Renal cortex interstitium (tissue), 11 donors: ENCODE results near the gene TSPAN11. TPM values are rescaled to one million over a fixed set of nuclear protein-coding genes. Genes with fewer than 3 reads are reported as not detected.

Experiments
- DNase-seq, 11 donors: peaks; one replicate each; pipeline ENCODE4 v3.0.0-alpha.2; 2013; ENCODE audit warnings: low read depth in 9 of 11, low spot score in 4 of 11; ENCODE audit errors: extremely low read depth in 1 of 11
- polyA plus RNA-seq, 3 donors: library from polyadenylated mRNA; unstranded; fragments of 120-200 nt; gene quantifications; one replicate each; pipeline ENCODE4 v1.2.1, GENCODE V29; 2013; ENCODE audit not compliant: insufficient read length in 3 of 3

The TSPAN11 gene
- polyA plus RNA-seq, 3 donors: 5.0 to 5.7 (median 5.5) TPM

DNA sequence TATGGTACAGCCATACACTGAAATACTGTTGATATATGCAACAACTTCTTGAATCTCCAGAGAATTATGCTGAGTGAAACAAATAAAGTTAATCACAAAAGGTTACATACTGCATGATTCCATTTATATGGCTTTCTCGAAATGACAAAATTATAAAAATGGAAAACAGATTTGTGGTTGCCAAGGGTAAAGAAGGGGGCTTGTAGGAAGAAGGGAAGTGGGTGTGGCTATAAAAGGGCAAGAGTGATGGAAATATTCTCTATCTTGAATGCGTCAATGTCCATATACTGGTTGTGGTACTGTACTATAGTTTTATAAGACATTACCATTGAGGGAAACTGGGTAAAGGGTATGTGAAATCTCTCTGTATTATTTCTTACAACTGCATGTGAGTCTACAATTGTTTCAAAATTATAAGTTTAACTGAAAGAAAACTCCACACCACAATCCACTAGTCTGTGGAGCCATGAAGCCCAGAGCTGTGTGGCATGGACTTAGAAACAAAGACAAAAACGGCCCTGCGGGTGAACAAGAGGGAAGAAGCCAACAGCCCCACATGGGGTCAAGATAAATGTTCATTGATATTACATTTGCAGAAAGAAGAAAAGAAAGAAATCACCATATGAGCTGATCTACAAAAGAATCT, 18.3 kb upstream of the TSPAN11 start:
- DNase-seq: no peak

- no peak for DNase-seq
Measured at GRCh38 chr12:30908722-30909348, 17.7 kb upstream of the TSPAN11 start.

- DNase-seq: no peak
Measured at GRCh38 chr12:30909349-30910037, 17.1 kb upstream of the TSPAN11 start.

- DNase-seq: no peak
Measured at GRCh38 chr12:30910038-30910350, 16.6 kb upstream of the TSPAN11 start.

DNA sequence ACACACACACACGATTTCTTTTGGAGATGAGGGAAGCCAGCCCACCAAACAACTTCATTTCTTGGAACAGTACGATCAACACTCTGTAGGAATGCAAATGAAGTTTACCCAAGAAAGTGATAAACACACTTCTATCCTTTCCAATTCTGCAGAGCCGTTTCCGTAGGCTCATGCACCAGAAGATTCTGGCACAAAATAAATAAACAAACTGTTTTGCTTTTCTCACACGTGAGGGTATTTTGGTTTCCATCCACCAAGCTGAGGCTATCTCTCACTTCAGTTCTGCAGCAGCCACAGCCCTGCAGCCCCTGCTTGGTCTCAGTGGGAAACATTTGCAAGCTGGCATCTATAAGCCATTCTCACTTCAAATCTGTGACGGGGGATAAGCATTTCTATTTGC, 15.3 kb upstream of the TSPAN11 start:
- DNase-seq: no peak

- DNase-seq: no peak
Measured at GRCh38 chr12:30913323-30913722, 13.2 kb upstream of the TSPAN11 start.

- no peak for DNase-seq
Measured at GRCh38 chr12:30914986-30915591, 11.5 kb upstream of the TSPAN11 start.

DNA sequence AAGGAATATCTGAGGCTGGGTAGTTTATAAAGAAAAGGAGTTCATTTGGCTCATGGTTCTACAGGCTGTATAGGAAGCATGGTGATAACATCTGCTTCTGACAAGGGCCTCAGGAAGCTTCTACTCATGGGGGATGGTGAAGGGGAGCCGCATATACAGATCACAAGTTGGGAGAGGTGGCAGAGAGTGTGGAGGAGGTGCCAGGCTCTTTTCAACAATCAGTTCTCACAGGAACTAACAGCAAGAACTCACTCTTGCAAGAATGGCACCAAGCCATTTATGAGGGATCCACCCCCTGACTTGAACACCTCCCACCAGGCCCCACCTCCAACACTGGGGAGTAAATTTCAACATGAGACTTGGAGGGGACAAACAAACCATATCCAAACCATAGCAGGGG, 3.5 kb upstream of the TSPAN11 start:
- no peak for DNase-seq

GRCh38 chr12:30925607-30926242, 823 bp upstream of the TSPAN11 start:
- no peak for DNase-seq

DNA sequence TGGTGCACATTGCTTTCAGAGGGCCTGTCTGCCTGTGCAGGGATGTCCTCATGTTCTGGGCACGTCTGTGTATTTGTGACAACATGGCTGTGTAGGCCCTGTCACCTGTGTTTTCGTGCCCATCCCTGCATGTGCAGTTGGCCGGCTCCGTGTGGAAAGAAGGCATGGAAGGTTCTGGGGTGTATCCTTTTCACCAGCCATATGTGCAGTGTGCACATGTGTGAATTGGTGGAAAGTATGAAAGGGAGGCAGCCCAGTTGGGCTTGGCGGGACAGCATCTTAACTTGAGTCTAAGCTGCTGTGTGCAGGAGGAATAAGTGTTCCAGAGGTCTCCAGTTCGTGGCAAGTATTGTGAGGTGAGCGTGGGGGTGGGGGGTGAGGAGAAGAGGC, 669 bp downstream of the TSPAN11 start:
- DNase-seq: no peak

DNA sequence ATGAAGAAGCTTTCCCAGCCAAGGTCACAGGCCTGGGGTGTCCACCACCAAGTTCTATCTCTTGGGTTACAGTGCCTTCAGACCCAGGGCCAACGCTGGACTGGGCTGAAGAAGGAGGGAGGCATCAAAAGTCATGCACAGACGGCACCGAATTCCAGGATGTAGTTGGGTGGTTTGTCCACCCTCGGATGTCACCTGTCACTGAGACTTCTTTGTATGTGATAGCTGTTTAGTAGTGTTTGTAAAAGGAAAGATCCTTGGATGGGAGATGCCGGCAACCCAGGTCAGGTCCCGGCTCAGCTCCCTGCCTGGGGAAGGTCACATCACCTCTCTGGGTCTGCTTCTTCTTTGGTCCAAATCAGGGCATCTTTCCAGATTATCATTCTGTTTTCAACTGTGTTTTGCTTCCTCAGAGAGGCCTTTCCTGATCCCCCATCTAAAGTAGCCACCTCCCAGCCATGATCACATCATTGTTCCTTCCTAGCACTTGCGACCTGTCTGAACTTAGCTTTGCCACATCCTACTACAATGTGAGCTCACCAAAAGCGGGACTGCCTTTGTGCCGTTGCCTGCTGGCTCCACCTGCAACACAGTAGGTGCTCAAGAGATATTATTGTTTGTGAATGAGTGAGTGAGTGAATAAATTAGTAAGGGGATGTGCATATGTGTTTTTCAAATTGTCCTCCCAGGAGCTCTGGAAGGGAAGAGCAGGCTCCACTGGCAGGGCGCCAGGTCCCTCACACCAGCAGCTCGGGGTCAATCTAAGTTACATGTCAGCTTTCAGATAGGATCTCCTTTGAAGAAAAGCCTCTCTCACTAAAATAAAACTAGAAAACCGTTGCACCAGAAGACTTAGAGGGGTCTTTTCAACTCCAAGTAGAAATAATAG, 2.1 kb downstream of the TSPAN11 start:
- DNase-seq: no peak

DNA sequence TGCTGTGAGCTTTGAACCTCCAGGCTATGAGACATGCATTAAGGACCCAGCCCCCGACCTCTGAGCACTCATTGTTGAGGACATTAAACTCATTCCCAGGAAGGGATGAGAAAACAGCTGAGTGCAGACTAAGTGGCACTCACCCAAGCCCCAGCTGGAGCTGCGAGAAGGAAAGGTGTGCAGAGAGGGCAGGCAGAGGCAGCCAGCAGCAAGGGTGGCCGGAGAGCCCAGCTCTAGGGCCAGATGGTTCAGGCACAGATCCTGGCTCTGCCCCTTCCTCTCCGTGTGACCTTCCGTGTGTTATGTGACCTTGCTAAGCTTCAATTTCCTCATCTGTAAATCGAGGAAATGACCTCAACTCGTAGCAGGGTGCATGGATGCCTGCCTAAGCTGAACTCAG, 3.7 kb downstream of the TSPAN11 start:
- DNase-seq: no peak

DNA sequence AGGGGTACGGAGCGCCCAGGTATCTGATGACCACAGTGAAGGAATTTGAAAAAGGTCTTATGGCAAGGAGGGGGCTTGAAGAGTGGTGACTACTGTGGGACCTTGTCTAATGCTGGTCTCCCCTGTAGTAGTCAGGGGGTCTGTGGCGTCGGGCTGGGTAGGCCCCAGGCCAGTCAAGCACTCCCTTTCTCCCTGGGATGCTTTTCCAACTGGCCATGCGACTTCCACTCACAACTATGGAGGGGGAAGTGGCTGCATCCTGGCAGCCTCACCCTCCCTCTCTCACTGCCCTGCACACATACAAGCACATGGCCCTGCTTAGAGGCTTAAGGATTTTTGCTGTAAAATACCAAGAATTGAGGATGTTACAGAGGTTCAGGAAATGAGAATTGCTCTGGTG, 4.1 kb downstream of the TSPAN11 start:
- DNase-seq: no peak

- DNase-seq: no peak
Measured at GRCh38 chr12:30932881-30933280, 6.3 kb downstream of the TSPAN11 start.

GRCh38 chr12:30934811-30935210, 8.3 kb downstream of the TSPAN11 start:
- no peak for DNase-seq

DNA sequence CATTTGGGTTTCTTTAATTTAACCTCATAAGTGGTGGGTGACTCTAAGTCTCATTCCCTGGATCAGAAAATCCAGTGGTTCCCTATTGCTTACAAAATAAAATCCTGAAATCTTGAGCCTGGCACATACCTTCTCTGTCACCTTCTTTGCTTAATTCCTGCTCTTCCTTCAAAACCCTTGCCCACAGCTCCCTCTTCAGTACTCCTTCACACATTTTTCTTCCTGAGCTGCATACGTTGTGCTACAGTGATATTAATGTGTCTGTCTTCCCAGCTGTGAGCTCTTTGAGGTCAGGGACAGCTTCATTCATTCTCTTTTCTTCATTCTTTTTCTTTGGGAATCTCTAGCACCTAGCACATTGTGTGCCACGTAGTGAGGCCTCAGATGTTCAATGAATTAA, 9.5 kb downstream of the TSPAN11 start:
- no peak for DNase-seq

DNA sequence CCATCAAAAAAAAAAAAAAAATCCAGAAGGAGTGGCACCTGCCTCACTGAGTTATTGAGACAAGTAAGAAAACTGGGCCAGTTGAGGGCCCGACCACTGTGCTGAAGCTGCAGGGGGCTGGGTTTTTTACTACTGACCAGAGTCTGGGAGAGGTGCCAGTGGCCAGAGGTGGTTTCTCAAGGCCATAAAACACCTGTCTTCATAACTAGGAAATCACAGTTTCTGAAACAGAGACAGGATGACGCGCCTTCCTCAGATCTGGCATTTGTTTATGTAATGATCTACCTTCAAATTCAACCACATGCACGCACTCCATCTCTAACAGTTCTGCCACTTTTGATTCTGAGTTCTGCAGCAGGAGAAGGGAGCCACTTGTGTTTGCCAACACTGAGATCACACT, 12.7 kb downstream of the TSPAN11 start:
- DNase-seq: no peak

DNA sequence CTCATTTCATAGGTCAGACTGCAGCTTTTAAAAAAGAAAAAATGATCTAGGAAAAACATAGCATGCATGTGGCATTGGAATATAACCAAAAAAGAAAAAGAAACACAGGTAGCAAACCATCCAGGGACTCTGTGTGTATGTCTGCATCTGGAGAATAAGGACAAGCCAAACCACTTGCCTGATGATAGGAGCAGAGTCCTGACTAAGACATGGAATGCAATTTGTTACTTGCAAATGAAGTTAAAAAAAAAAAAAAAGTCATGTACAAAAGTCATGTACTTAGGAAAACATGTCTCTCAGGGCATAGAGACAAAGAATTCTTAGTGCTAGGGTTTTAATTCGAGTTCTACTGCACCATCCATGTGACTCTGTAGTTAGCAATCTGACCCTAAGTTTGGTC, 15.9 kb downstream of the TSPAN11 start:
- DNase-seq: no peak

DNA sequence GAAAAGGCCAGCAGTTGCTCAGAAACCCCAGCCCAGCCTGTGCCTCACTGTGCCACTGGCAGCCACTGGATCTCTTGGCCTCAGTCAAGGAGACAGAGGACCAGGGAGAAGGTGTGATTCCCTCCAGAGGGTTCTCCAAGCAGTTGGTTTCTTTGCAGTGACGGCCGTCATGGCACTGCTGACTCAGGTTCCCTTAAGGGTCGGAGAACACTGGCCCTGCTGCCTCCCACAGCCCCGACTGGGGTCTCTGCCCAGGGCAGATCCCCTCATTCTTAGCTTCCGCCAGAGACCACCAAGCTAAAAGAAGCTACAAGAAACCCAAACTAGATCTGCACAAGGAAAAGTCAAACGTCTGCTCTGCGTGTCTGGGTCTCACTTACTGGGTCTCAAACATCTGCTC, 16.4 kb downstream of the TSPAN11 start:
- DNase-seq: no peak
